KMS-11 (cell line): ENCODE measurements around the gene CX3CR1.

Experiments
- H2AFZ ChIP-seq: fragments of 200-600 bp; sonication (generic); 2 replicates; pipeline ENCODE4 v1.6.1; 2016; ENCODE audit warnings: antibody characterized with exemption, mixed run types, low read depth
- H3K27ac ChIP-seq: fragments of 200-600 bp; sonication (generic); 2 replicates; pipeline ENCODE4 v1.6.1; 2016; ENCODE audit warnings: mild to moderate bottlenecking, mixed run types
- H3K27me3 ChIP-seq: fragments of 200-600 bp; sonication (generic); 2 replicates; pipeline ENCODE4 v1.6.1; 2017; ENCODE audit warnings: mild to moderate bottlenecking, low read depth, mixed run types, moderate library complexity; ENCODE audit not compliant: insufficient read depth
- H3K36me3 ChIP-seq: fragments of 200-600 bp; sonication (generic); 2 replicates; pipeline ENCODE4 v1.6.1; 2017; ENCODE audit warnings: mild to moderate bottlenecking, mixed run types; ENCODE audit not compliant: insufficient read depth
- H3K4me1 ChIP-seq: fragments of 200-600 bp; sonication (generic); 2 replicates; pipeline ENCODE4 v1.6.1; 2016; ENCODE audit warnings: mild to moderate bottlenecking, low read depth, mixed run types; ENCODE audit not compliant: poor library complexity, severe bottlenecking
- H3K4me2 ChIP-seq: fragments of 200-600 bp; sonication (generic); 2 replicates; pipeline ENCODE4 v1.7.0; 2016; ENCODE audit warnings: mild to moderate bottlenecking, mixed run types
- H3K4me3 ChIP-seq: fragments of 200-600 bp; sonication (generic); IDR thresholded peaks from 2 replicates; pipeline ENCODE4 v1.6.1; 2017; ENCODE audit warnings: low read depth, low read length, mixed read lengths; ENCODE audit not compliant: insufficient read depth
- H3K79me2 ChIP-seq: fragments of 200-600 bp; sonication (generic); 2 replicates; pipeline ENCODE4 v1.6.1; 2016; ENCODE audit warnings: low read depth, mixed run types; ENCODE audit not compliant: insufficient read depth
- H3K9ac ChIP-seq: fragments of 200-600 bp; sonication (generic); 2 replicates; pipeline ENCODE4 v1.6.1; 2016; ENCODE audit warnings: mild to moderate bottlenecking, mixed run types
- H4K20me1 ChIP-seq: fragments of 200-600 bp; sonication (generic); 2 replicates; pipeline ENCODE4 v1.6.1; 2016; ENCODE audit warnings: mild to moderate bottlenecking, mixed run types; ENCODE audit not compliant: insufficient read depth
- TF ChIP-seq, protein P1 (sequence below): fragments of 200-600 bp; sonication (generic); conservative IDR thresholded peaks from 2 replicates; pipeline ENCODE4 v1.6.1; 2017; ENCODE audit warnings: low read depth, mild to moderate bottlenecking, antibody characterized with exemption, low read length, moderate library complexity, mixed read lengths

The CX3CR1 gene

DNA sequence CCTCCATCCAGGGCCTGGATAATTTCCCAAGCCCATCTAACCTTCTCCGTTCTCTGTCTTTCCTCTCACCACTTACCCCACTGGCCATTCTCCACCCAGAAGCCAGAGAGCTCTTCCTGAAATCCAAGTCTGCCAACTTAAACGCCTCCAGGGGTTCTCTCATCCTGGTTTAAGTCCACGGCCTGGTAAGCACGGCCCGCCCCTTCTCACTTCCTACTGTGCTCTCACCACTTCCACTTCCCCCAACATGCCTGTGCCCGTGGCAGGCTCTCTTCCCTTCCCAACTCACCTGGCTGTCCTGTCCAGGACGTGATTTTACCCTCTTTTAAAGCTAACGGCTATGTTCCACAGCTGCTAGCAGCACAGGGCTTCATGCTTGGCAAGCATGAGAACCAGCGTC is 1.7 kb upstream of the CX3CR1 start:
- TF ChIP-seq, protein P1, sequence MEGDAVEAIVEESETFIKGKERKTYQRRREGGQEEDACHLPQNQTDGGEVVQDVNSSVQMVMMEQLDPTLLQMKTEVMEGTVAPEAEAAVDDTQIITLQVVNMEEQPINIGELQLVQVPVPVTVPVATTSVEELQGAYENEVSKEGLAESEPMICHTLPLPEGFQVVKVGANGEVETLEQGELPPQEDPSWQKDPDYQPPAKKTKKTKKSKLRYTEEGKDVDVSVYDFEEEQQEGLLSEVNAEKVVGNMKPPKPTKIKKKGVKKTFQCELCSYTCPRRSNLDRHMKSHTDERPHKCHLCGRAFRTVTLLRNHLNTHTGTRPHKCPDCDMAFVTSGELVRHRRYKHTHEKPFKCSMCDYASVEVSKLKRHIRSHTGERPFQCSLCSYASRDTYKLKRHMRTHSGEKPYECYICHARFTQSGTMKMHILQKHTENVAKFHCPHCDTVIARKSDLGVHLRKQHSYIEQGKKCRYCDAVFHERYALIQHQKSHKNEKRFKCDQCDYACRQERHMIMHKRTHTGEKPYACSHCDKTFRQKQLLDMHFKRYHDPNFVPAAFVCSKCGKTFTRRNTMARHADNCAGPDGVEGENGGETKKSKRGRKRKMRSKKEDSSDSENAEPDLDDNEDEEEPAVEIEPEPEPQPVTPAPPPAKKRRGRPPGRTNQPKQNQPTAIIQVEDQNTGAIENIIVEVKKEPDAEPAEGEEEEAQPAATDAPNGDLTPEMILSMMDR, result no peak
- Histone ChIP-seq H3K36me3 (no peaks in the 10 kb centered on the region), H3K4me2 (no peak overlapping the region), H4K20me1 (no peaks in the 10 kb centered on the region), H3K27me3 (no peaks in the 10 kb centered on the region), H3K79me2 (no peaks in the 10 kb centered on the region), H3K27ac (no peak overlapping the region), H3K4me3 (no peak overlapping the region), H3K4me1 (peaks cover 20% of the 10 kb centered on the region), H3K9ac (no peak overlapping the region), H2AFZ (no peak overlapping the region)

DNA sequence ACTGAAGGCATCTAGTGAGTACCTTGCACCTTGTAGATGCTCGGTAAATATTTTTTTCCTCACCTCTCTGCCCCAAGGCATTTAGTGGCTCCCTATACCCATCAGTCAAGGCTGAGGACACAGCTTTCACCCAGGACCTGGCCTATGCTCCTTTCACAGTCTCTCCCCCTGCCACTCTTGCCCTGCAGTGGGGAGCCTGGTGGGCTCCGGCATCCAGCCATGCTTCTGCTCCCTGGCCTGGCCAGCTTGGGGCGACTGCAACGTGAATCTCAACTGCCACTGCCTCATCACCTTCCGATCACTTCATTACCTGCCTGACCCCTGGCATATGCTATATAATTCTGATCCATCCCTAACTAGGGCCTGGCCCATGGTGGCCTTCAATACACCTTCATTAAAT is 735 bp upstream of the CX3CR1 start:
- Histone ChIP-seq H3K27ac (no peak overlapping the region), H3K36me3 (no peaks in the 10 kb centered on the region), H3K4me2 (no peak overlapping the region), H3K27me3 (no peaks in the 10 kb centered on the region), H3K79me2 (no peaks in the 10 kb centered on the region), H3K4me1 (peaks cover 12% of the 10 kb centered on the region), H3K4me3 (no peak overlapping the region), H3K9ac (no peak overlapping the region), H4K20me1 (no peaks in the 10 kb centered on the region), H2AFZ (no peak overlapping the region)
- TF ChIP-seq, protein P1, result no peak

- no peaks in the 10 kb centered on the region for H3K79me2 ChIP-seq
- no peak overlapping the region for H3K4me2 ChIP-seq
- no peak overlapping the region for H3K4me3 ChIP-seq
- H3K4me1 ChIP-seq, result no peaks in the 10 kb centered on the region
- H4K20me1 ChIP-seq, result no peaks in the 10 kb centered on the region
- H3K27me3 ChIP-seq, result no peaks in the 10 kb centered on the region
- no peak overlapping the region for H2AFZ ChIP-seq
- H3K36me3 ChIP-seq, result no peaks in the 10 kb centered on the region
- TF ChIP-seq, protein P1, result no peak
- H3K27ac ChIP-seq, result no peak overlapping the region
- no peak overlapping the region for H3K9ac ChIP-seq
These were observed 1.3 kb downstream of the CX3CR1 start for GRCh38 chr3:39278616-39278935.

GRCh38 chr3:39277893-39278615 is 1.8 kb downstream of the CX3CR1 start:
- TF ChIP-seq, protein P1, result no peak
- H3K9ac ChIP-seq, result no peak overlapping the region

More at GRCh38 chr3:39277893-39278615, 1.8 kb downstream of the CX3CR1 start:
- no peaks in the 10 kb centered on the region for H4K20me1 ChIP-seq
- no peaks in the 10 kb centered on the region for H3K79me2 ChIP-seq
- no peaks in the 10 kb centered on the region for H3K36me3 ChIP-seq
- no peak overlapping the region for H2AFZ ChIP-seq
- no peak overlapping the region for H3K4me2 ChIP-seq
- no peaks in the 10 kb centered on the region for H3K27me3 ChIP-seq
- no peaks in the 10 kb centered on the region for H3K4me1 ChIP-seq
- H3K4me3 ChIP-seq, result no peak overlapping the region
- H3K27ac ChIP-seq, result no peak overlapping the region
